Measurements from ENCODE around the gene NCKAP1. TPM values are rescaled to one million over a fixed set of nuclear protein-coding genes. Genes with fewer than 3 reads are reported as not detected.

The NCKAP1 gene
- total RNA-seq, 5 donors from 2014 or later (not counting 1 experiment from before 2014, with no cell fraction given), result 2.6 to 7.6 (median 4.9) TPM

GRCh38 chr2:182980115-182980514 is 58.1 kb downstream of the NCKAP1 start:
- Mint-ChIP-seq H3K4me3 (no peak overlapping the region), H3K36me3 (peaks cover 8% of the 10 kb centered on the region), H3K27ac (no peak overlapping the region), H3K9me3 (no peaks in the 10 kb centered on the region), H3K27me3 (no peaks in the 10 kb centered on the region), H3K4me1 (no peaks in the 10 kb centered on the region)
- H3K27me3 ChIP-seq (replicated peaks in 1 of 2; ENCODE audit: control insufficient read depth in 2 of 2, extremely low read depth in 1 of 2, insufficient read depth in 2 of 2, low read length in 1 of 2), result no peaks in the 10 kb centered on the region
- ATAC-seq (replicated peaks in 1 of 4) (no peak), DNase-seq (peak in 1 of 35 experiments; percentile 34)
- no peaks in the 10 kb centered on the region for H3K36me3 ChIP-seq (ENCODE audit: control insufficient read depth in 2 of 2, extremely low read depth in 1 of 2, insufficient read depth in 1 of 2, low read length in 1 of 2)
- POLR2A ChIA-PET, result interaction anchor here (0.6 kb wide), 2 partner anchors 29 to 309 kb away, joined by 3 read pairs; no protein-coding TSS in a partner anchor
- H3K4me3 ChIP-seq (ENCODE audit: control insufficient read depth in 1 of 2, extremely low read depth in 1 of 2, low read length in 1 of 2), result no peak overlapping the region
- H3K27ac ChIP-seq (ENCODE audit: low read length), result no peak overlapping the region
- CTCF ChIA-PET, result interaction anchor here (0.5 to 3.0 kb wide), 25 partner anchors 9 to 1237 kb away, joined by 3 to 35 read pairs (median 4); no protein-coding TSS in a partner anchor
- no peaks in the 10 kb centered on the region for H3K9me3 ChIP-seq
- H3K4me1 ChIP-seq (ENCODE audit: control insufficient read depth in 1 of 2, extremely low read depth in 1 of 2, insufficient read depth in 2 of 2, low read length in 2 of 2), result no peaks in the 10 kb centered on the region

DNA sequence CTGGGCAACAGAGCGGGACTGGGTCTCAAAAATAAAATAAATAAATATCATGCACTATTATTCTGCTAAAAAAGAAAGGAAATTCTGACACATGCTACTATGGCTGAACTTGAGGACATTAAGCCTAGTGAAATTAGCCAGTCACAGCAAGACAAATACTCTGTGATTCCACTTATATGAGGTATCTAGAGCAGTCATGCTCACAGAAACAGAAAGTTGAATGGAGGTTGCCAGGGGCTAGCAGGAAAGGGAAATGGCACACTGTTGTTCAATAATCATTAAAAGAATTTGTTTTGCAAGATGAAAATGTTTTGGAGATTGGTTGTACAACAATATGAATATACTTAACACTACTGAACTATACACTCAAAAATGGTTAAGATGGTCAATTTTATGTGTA is 60.8 kb downstream of the NCKAP1 start:
- Mint-ChIP-seq H3K36me3 (peaks cover 11% of the 10 kb centered on the region), H3K4me1 (no peaks in the 10 kb centered on the region), H3K9me3 (no peaks in the 10 kb centered on the region), H3K27me3 (no peaks in the 10 kb centered on the region), H3K4me3 (no peak overlapping the region), H3K27ac (no peak overlapping the region)
- H3K9me3 ChIP-seq, result no peaks in the 10 kb centered on the region
- ChIA-PET POLR2A (no interaction called here), CTCF (interaction anchor here (1.5 to 3.0 kb wide), 2 partner anchors 311 kb away, joined by 4 to 35 read pairs; no protein-coding TSS in a partner anchor)
- no peak overlapping the region for H3K4me3 ChIP-seq (ENCODE audit: control insufficient read depth in 1 of 2, extremely low read depth in 1 of 2, low read length in 1 of 2)
- ATAC-seq (replicated peaks in 1 of 4) (no peak), DNase-seq (no peak)
- H3K36me3 ChIP-seq (ENCODE audit: control insufficient read depth in 2 of 2, extremely low read depth in 1 of 2, insufficient read depth in 1 of 2, low read length in 1 of 2), result no peaks in the 10 kb centered on the region
- WGBS (ENCODE audit: insufficient coverage), result no CpG with 5 or more reads among the region's 1 CpG
- H3K27ac ChIP-seq (ENCODE audit: low read length), result no peak overlapping the region
- H3K27me3 ChIP-seq (replicated peaks in 1 of 2; ENCODE audit: control insufficient read depth in 2 of 2, extremely low read depth in 1 of 2, insufficient read depth in 2 of 2, low read length in 1 of 2), result no peaks in the 10 kb centered on the region
- no peaks in the 10 kb centered on the region for H3K4me1 ChIP-seq (ENCODE audit: control insufficient read depth in 1 of 2, extremely low read depth in 1 of 2, insufficient read depth in 2 of 2, low read length in 2 of 2)

GRCh38 chr2:182973441-182974352 is 64.6 kb downstream of the NCKAP1 start:
- no peak for DNase-seq
- H3K9me3 Mint-ChIP-seq, result peaks cover 0 to 6% (median 0%) of the 10 kb centered on the region in 3 donors
- CTCF ChIA-PET, result no interaction called here
- Histone ChIP-seq H3K9me3 (no peaks in the 10 kb centered on the region), H3K36me3 (ENCODE audit: control insufficient read depth in 2 of 2, extremely low read depth in 1 of 2, insufficient read depth in 1 of 2, low read length in 1 of 2) (no peaks in the 10 kb centered on the region), H3K27ac (ENCODE audit: low read length) (no peak overlapping the region), H3K27me3 (replicated peaks in 1 of 2; ENCODE audit: control insufficient read depth in 2 of 2, extremely low read depth in 1 of 2, insufficient read depth in 2 of 2, low read length in 1 of 2) (no peaks in the 10 kb centered on the region), H3K4me3 (ENCODE audit: control insufficient read depth in 1 of 2, extremely low read depth in 1 of 2, low read length in 1 of 2) (no peak overlapping the region), H3K4me1 (ENCODE audit: control insufficient read depth in 1 of 2, extremely low read depth in 1 of 2, insufficient read depth in 2 of 2, low read length in 2 of 2) (no peaks in the 10 kb centered on the region)
- no peak for ATAC-seq (replicated peaks in 1 of 4)
- H3K4me1 Mint-ChIP-seq, result no peaks in the 10 kb centered on the region
- WGBS (ENCODE audit: insufficient coverage), result no CpG with 5 or more reads among the region's 1 CpG
- POLR2A ChIA-PET, result interaction anchor here (0.6 kb wide), 2 partner anchors 28 to 1115 kb away, joined by 3 to 4 read pairs; no protein-coding TSS in a partner anchor
- H3K36me3 Mint-ChIP-seq, result peaks cover 29% of the 10 kb centered on the region
- H3K27me3 Mint-ChIP-seq, result no peaks in the 10 kb centered on the region
- no peak overlapping the region for H3K27ac Mint-ChIP-seq
- no peak overlapping the region for H3K4me3 Mint-ChIP-seq

GRCh38 chr2:182972548-182972942 is 65.7 kb downstream of the NCKAP1 start:
- Mint-ChIP-seq H3K9me3 (peaks cover 0 to 6% (median 0%) of the 10 kb centered on the region in 3 donors), H3K27me3 (no peaks in the 10 kb centered on the region), H3K27ac (no peak overlapping the region), H3K36me3 (peaks cover 39% of the 10 kb centered on the region), H3K4me3 (no peak overlapping the region), H3K4me1 (no peaks in the 10 kb centered on the region)
- no peaks in the 10 kb centered on the region for H3K9me3 ChIP-seq
- ChIA-PET POLR2A (interaction anchor here (0.6 kb wide), 2 partner anchors 18 to 371 kb away, joined by 6 read pairs; no protein-coding TSS in a partner anchor), CTCF (interaction anchor here in 1 of 2 donors (0.6 to 0.7 kb wide), 2 partner anchors 14 to 28 kb away, joined by 3 read pairs; no protein-coding TSS in a partner anchor)
- no peak overlapping the region for H3K27ac ChIP-seq (ENCODE audit: low read length)
- H3K36me3 ChIP-seq (ENCODE audit: control insufficient read depth in 2 of 2, extremely low read depth in 1 of 2, insufficient read depth in 1 of 2, low read length in 1 of 2), result peaks cover 0 to 3% of the 10 kb centered on the region in 2 donors
- H3K4me1 ChIP-seq (ENCODE audit: control insufficient read depth in 1 of 2, extremely low read depth in 1 of 2, insufficient read depth in 2 of 2, low read length in 2 of 2), result no peaks in the 10 kb centered on the region
- ATAC-seq (replicated peaks in 1 of 4) (no peak), DNase-seq (no peak)
- H3K4me3 ChIP-seq (ENCODE audit: control insufficient read depth in 1 of 2, extremely low read depth in 1 of 2, low read length in 1 of 2), result no peak overlapping the region
- 100% methylated on average over 1 of the region's 3 CpGs for WGBS (ENCODE audit: insufficient coverage)
- H3K27me3 ChIP-seq (replicated peaks in 1 of 2; ENCODE audit: control insufficient read depth in 2 of 2, extremely low read depth in 1 of 2, insufficient read depth in 2 of 2, low read length in 1 of 2), result no peaks in the 10 kb centered on the region

- peaks cover 42% of the 10 kb centered on the region for H3K36me3 Mint-ChIP-seq
- DNase-seq, result no peak
- ChIA-PET CTCF (interaction anchor here (0.6 to 0.9 kb wide), 5 partner anchors 8 to 785 kb away, joined by 3 to 4 read pairs (median 3); no protein-coding TSS in a partner anchor), POLR2A (interaction anchor here (0.6 kb wide), 3 partner anchors 18 to 372 kb away, joined by 3 to 6 read pairs (median 6); no protein-coding TSS in a partner anchor)
- ATAC-seq (replicated peaks in 1 of 4), result no peak
- Histone ChIP-seq H3K9me3 (no peaks in the 10 kb centered on the region), H3K4me3 (ENCODE audit: control insufficient read depth in 1 of 2, extremely low read depth in 1 of 2, low read length in 1 of 2) (no peak overlapping the region), H3K27ac (ENCODE audit: low read length) (no peak overlapping the region), H3K4me1 (ENCODE audit: control insufficient read depth in 1 of 2, extremely low read depth in 1 of 2, insufficient read depth in 2 of 2, low read length in 2 of 2) (no peaks in the 10 kb centered on the region), H3K36me3 (ENCODE audit: control insufficient read depth in 2 of 2, extremely low read depth in 1 of 2, insufficient read depth in 1 of 2, low read length in 1 of 2) (peaks cover 0 to 3% of the 10 kb centered on the region in 2 donors), H3K27me3 (replicated peaks in 1 of 2; ENCODE audit: control insufficient read depth in 2 of 2, extremely low read depth in 1 of 2, insufficient read depth in 2 of 2, low read length in 1 of 2) (no peaks in the 10 kb centered on the region)
- WGBS (ENCODE audit: insufficient coverage), result 100% methylated on average over 2 of the region's 3 CpGs
- H3K9me3 Mint-ChIP-seq, result peaks cover 0 to 6% (median 0%) of the 10 kb centered on the region in 3 donors
- no peaks in the 10 kb centered on the region for H3K4me1 Mint-ChIP-seq
- no peak overlapping the region for H3K27ac Mint-ChIP-seq
- no peak overlapping the region for H3K4me3 Mint-ChIP-seq
- no peaks in the 10 kb centered on the region for H3K27me3 Mint-ChIP-seq
These were observed 66.3 kb downstream of the NCKAP1 start for GRCh38 chr2:182971820-182972547.

DNA sequence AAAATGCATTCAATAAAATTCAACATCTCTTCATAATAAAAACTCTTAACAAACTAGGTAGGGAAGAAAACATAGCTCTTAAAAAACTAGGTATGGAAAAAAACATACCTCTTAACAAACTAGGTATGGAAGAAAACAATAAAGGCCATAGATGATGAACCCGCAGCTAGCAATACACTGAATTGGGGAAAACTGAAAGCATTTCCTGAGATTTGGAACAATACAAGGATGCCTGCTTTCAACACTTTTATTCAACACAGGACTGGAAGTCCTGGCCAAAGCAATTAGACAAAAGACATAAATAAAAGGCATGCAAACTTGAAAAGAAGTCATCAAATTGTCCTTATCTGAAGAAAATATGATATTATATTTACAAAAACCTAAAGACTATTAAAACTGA is 67.8 kb downstream of the NCKAP1 start:
- Mint-ChIP-seq H3K27me3 (no peaks in the 10 kb centered on the region), H3K36me3 (peaks cover 53% of the 10 kb centered on the region), H3K9me3 (peaks cover 0 to 6% (median 0%) of the 10 kb centered on the region in 3 donors), H3K4me1 (no peaks in the 10 kb centered on the region), H3K27ac (no peak overlapping the region), H3K4me3 (no peak overlapping the region)
- ChIA-PET CTCF (interaction anchor here (0.9 to 1.0 kb wide), 2 partner anchors 10 kb away, joined by 4 read pairs; no protein-coding TSS in a partner anchor), POLR2A (interaction anchor here in 1 of 2 donors (0.6 kb wide), 1 partner anchor 40 kb away, joined by 4 read pairs; no protein-coding TSS in a partner anchor)
- Histone ChIP-seq H3K4me3 (ENCODE audit: control insufficient read depth in 1 of 2, extremely low read depth in 1 of 2, low read length in 1 of 2) (no peak overlapping the region), H3K27ac (ENCODE audit: low read length) (no peak overlapping the region), H3K36me3 (ENCODE audit: control insufficient read depth in 2 of 2, extremely low read depth in 1 of 2, insufficient read depth in 1 of 2, low read length in 1 of 2) (peaks cover 0 to 3% of the 10 kb centered on the region in 2 donors), H3K9me3 (no peaks in the 10 kb centered on the region), H3K4me1 (ENCODE audit: control insufficient read depth in 1 of 2, extremely low read depth in 1 of 2, insufficient read depth in 2 of 2, low read length in 2 of 2) (no peaks in the 10 kb centered on the region), H3K27me3 (replicated peaks in 1 of 2; ENCODE audit: control insufficient read depth in 2 of 2, extremely low read depth in 1 of 2, insufficient read depth in 2 of 2, low read length in 1 of 2) (no peaks in the 10 kb centered on the region)
- ATAC-seq (replicated peaks in 1 of 4) (no peak), DNase-seq (no peak)
- WGBS (ENCODE audit: insufficient coverage), result no CpG with 5 or more reads among the region's 1 CpG
